NB4 (cell line): ENCODE measurements around the gene FANCE.

Source experiments
- DNase-seq: peaks from one replicate; pipeline ENCODE4 v3.0.0; 2010; ENCODE audit warnings: low read depth
- H3K4me3 ChIP-seq: one replicate; pipeline ENCODE4 v1.5.1; 2011; ENCODE audit warnings: mild to moderate bottlenecking, low read depth, low read length, moderate library complexity
- CTCF ChIP-seq: IDR thresholded peaks from one replicate; pipeline ENCODE4 v1.5.1; 2012; ENCODE audit warnings: low read depth, low read length
- MAX ChIP-seq: IDR thresholded peaks from 2 replicates; pipeline ENCODE4 v1.6.1; 2011; ENCODE audit warnings: low read depth, low read length
- MYC ChIP-seq: IDR thresholded peaks from 2 replicates; pipeline ENCODE4 v1.6.1; 2011; ENCODE audit warnings: low read depth, low read length
- POLR2A ChIP-seq: IDR thresholded peaks from 2 replicates; pipeline ENCODE4 v1.6.1; 2011; ENCODE audit warnings: mild to moderate bottlenecking; ENCODE audit not compliant: insufficient read length; ENCODE audit errors: extremely low read depth

The FANCE gene

GRCh38 chr6:35410131-35410530, 42.0 kb upstream of the FANCE start:
- no peak overlapping the region for H3K4me3 ChIP-seq
- TF ChIP-seq MYC (no peak), CTCF (no peak), MAX (no peak), POLR2A (no peak)
- no peak for DNase-seq

- no peak for TF ChIP-seq CTCF
- no peak for TF ChIP-seq POLR2A
- TF ChIP-seq MAX = no peak
- no peak for TF ChIP-seq MYC
- peak; percentile 40 for DNase-seq
These were observed 41.1 kb upstream of the FANCE start for GRCh38 chr6:35411066-35411465.

GRCh38 chr6:35412102-35412501, 40.0 kb upstream of the FANCE start:
- TF ChIP-seq CTCF (no peak), MYC (no peak), POLR2A (no peak), MAX (no peak)
- no peak for DNase-seq
- H3K4me3 ChIP-seq = no peak overlapping the region

More at GRCh38 chr6:35411066-35411465, 41.1 kb upstream of the FANCE start:
- no peak overlapping the region for H3K4me3 ChIP-seq

GRCh38 chr6:35413911-35414310, 38.2 kb upstream of the FANCE start:
- no peak for DNase-seq
- no peak overlapping the region for H3K4me3 ChIP-seq
- TF ChIP-seq CTCF (no peak), MAX (no peak), POLR2A (no peak), MYC (no peak)

GRCh38 chr6:35415065-35415891, 36.9 kb upstream of the FANCE start:
- peak; percentile 58 for DNase-seq
- no peak overlapping the region for H3K4me3 ChIP-seq
- TF ChIP-seq POLR2A = no peak
- TF ChIP-seq CTCF = peak; percentile 20

- DNase-seq = peak; percentile 78
- H3K4me3 ChIP-seq = no peak overlapping the region
- TF ChIP-seq CTCF (no peak), MYC (no peak), MAX (no peak), POLR2A (no peak)
These were observed 34.0 kb upstream of the FANCE start for GRCh38 chr6:35417979-35418661.
